Endodermal cell (in vitro differentiated cells): ENCODE measurements around the gene MNDA. TPM values are rescaled to one million over a fixed set of nuclear protein-coding genes. Genes with fewer than 3 reads are reported as not detected.

Source experiments
- DNase-seq: peaks from one replicate; pipeline ENCODE4 v3.0.0-alpha.2; 2017
- H3K27ac ChIP-seq: 2 replicates; pipeline ENCODE4 v1.5.1; 2013; ENCODE audit warnings: mild to moderate bottlenecking, low read depth, low read length, moderate library complexity
- H3K27me3 ChIP-seq: 2 replicates; pipeline ENCODE4 v1.6.1; 2013; ENCODE audit warnings: mild to moderate bottlenecking, low read length, moderate library complexity; ENCODE audit not compliant: insufficient read depth, control insufficient read depth, poor library complexity, severe bottlenecking
- H3K36me3 ChIP-seq: 2 replicates; pipeline ENCODE4 v1.7.0; 2013; ENCODE audit warnings: mild to moderate bottlenecking, low read length, moderate library complexity; ENCODE audit not compliant: control insufficient read depth, insufficient read depth
- H3K4me1 ChIP-seq: one replicate; pipeline ENCODE4 v1.7.0; 2013; ENCODE audit warnings: low read length; ENCODE audit not compliant: control insufficient read depth, insufficient read depth
- H3K4me3 ChIP-seq: 2 replicates; pipeline ENCODE4 v1.5.1; 2013; ENCODE audit warnings: mild to moderate bottlenecking, low read length, moderate library complexity
- H3K9ac ChIP-seq: 2 replicates; pipeline ENCODE4 v1.6.1; 2013; ENCODE audit warnings: mild to moderate bottlenecking, low read length, moderate library complexity; ENCODE audit not compliant: poor library complexity, severe bottlenecking; ENCODE audit errors: extremely low read depth
- H3K9me3 ChIP-seq: 2 replicates; pipeline ENCODE4 v1.6.1; 2013; ENCODE audit warnings: mild to moderate bottlenecking, low read length, moderate library complexity; ENCODE audit not compliant: control insufficient read depth
- H3K27ac Mint-ChIP-seq: 2 replicates; pipeline ENCODE4 v1.8.0; 2020; ENCODE audit warnings: mixed read lengths
- H3K27me3 Mint-ChIP-seq: 2 replicates; pipeline ENCODE4 v1.8.0; 2021; ENCODE audit warnings: mild to moderate bottlenecking, mixed read lengths; ENCODE audit not compliant: insufficient read depth
- H3K36me3 Mint-ChIP-seq: 2 replicates; pipeline ENCODE4 v1.8.0; 2020; ENCODE audit warnings: low read depth, mixed read lengths
- H3K4me1 Mint-ChIP-seq: 2 replicates; pipeline ENCODE4 v1.8.0; 2020; ENCODE audit warnings: mixed read lengths
- H3K4me3 Mint-ChIP-seq: 2 replicates; pipeline ENCODE4 v1.8.0; 2020; ENCODE audit warnings: mild to moderate bottlenecking, moderate library complexity, mixed read lengths
- H3K9me3 Mint-ChIP-seq: 2 replicates; pipeline ENCODE4 v1.8.0; 2020; ENCODE audit warnings: mild to moderate bottlenecking, mixed read lengths
- CTCF ChIP-seq: fragments of 200-600 bp; sonication (generic); conservative IDR thresholded peaks from 2 replicates; pipeline ENCODE4 v1.5.0; 2021; ENCODE audit warnings: antibody characterized with exemption, mild to moderate bottlenecking
- WGBS, 2 experiments: methylation state at CpG; one replicate each; pipeline versions ENCODE4 v1.1.5 to v1.1.7; 2013; ENCODE audit warnings: missing lambda C conversion rate in 2 of 2, mixed read lengths in 1 of 2; ENCODE audit not compliant: insufficient coverage in 1 of 2, insufficient read length in 1 of 2; 5-methylcytosine and 5-hydroxymethylcytosine counted together
- total RNA-seq, 2 donors: library from RNA; stranded (reverse); fragmentation: NEBNext Ultra II Directional in 1 of 2; extraction: Animal tissue kit (Norgen Biotek cat#: 25700) in 1 of 2; gene quantifications; 2 replicates in 1 of 2; 3 replicates in 1 of 2; pipeline ENCODE4 v1.2.1, GENCODE V29; 2021

MNDA gene
- total RNA-seq, 2 donors from 2014 or later, result not detected

GRCh38 chr1:158893654-158894053 lies 62.5 kb downstream of the MNDA start:
- no peak for DNase-seq
- H3K9ac ChIP-seq, result no peak overlapping the region

GRCh38 chr1:158898722-158899121 lies 67.6 kb downstream of the MNDA start:
- WGBS, 2 experiments, result 100% methylated on average over 1 of the region's 2 CpGs; no CpG with 5 or more reads in 1 of the 2 experiments
- no peak overlapping the region for H3K27ac Mint-ChIP-seq
- DNase-seq, result no peak
- Histone ChIP-seq H3K27ac (no peak overlapping the region), H3K4me1 (no peaks in the 10 kb centered on the region), H3K36me3 (no peaks in the 10 kb centered on the region), H3K4me3 (no peak overlapping the region), H3K27me3 (no peaks in the 10 kb centered on the region), H3K9me3 (no peaks in the 10 kb centered on the region), H3K9ac (no peak overlapping the region)
- no peak overlapping the region for H3K4me3 Mint-ChIP-seq
- TF ChIP-seq CTCF, result no peak
- H3K27me3 Mint-ChIP-seq, result no peaks in the 10 kb centered on the region
- no peaks in the 10 kb centered on the region for H3K4me1 Mint-ChIP-seq
- H3K36me3 Mint-ChIP-seq, result no peaks in the 10 kb centered on the region
- no peaks in the 10 kb centered on the region for H3K9me3 Mint-ChIP-seq

More at GRCh38 chr1:158893654-158894053, 62.5 kb downstream of the MNDA start:
- Mint-ChIP-seq H3K27ac (no peak overlapping the region), H3K36me3 (no peaks in the 10 kb centered on the region), H3K9me3 (no peaks in the 10 kb centered on the region), H3K4me1 (no peaks in the 10 kb centered on the region), H3K27me3 (no peaks in the 10 kb centered on the region), H3K4me3 (no peak overlapping the region)
- no peaks in the 10 kb centered on the region for H3K4me1 ChIP-seq
- no peak overlapping the region for H3K4me3 ChIP-seq
- H3K27ac ChIP-seq, result no peak overlapping the region
- H3K9me3 ChIP-seq, result no peaks in the 10 kb centered on the region
- no peaks in the 10 kb centered on the region for H3K27me3 ChIP-seq
- TF ChIP-seq CTCF, result no peak
- H3K36me3 ChIP-seq, result no peaks in the 10 kb centered on the region

Other genes starting within 250 kb of the MNDA start
- gene OR10Z1, start 226.1 kb upstream of the MNDA start, total RNA-seq, result not detected
- gene SPTA1, start 144.6 kb upstream of the MNDA start, total RNA-seq, result not detected
- gene OR6K2, start 130.7 kb upstream of the MNDA start, total RNA-seq, result not detected
- gene OR6K3, start 110.6 kb upstream of the MNDA start, total RNA-seq, result not detected
- gene OR6K6, start 76.6 kb upstream of the MNDA start, total RNA-seq, result not detected
- not detected for gene OR6N1, start 59.2 kb upstream of the MNDA start, total RNA-seq
- gene OR6N2, start 50.1 kb upstream of the MNDA start, total RNA-seq, result not detected
- gene PYHIN1, start 100.2 kb downstream of the MNDA start, total RNA-seq, result not detected
- gene IFI16, start 178.6 kb downstream of the MNDA start, total RNA-seq, result 10 to 100 TPM; 10.4 to 11.9 TPM
- gene AIM2, start 245.4 kb downstream of the MNDA start, total RNA-seq, result 1 to 10 TPM; 2.0 to 4.2 TPM